Measurements from ENCODE around the gene TLR1.

Gene TLR1, protein sequence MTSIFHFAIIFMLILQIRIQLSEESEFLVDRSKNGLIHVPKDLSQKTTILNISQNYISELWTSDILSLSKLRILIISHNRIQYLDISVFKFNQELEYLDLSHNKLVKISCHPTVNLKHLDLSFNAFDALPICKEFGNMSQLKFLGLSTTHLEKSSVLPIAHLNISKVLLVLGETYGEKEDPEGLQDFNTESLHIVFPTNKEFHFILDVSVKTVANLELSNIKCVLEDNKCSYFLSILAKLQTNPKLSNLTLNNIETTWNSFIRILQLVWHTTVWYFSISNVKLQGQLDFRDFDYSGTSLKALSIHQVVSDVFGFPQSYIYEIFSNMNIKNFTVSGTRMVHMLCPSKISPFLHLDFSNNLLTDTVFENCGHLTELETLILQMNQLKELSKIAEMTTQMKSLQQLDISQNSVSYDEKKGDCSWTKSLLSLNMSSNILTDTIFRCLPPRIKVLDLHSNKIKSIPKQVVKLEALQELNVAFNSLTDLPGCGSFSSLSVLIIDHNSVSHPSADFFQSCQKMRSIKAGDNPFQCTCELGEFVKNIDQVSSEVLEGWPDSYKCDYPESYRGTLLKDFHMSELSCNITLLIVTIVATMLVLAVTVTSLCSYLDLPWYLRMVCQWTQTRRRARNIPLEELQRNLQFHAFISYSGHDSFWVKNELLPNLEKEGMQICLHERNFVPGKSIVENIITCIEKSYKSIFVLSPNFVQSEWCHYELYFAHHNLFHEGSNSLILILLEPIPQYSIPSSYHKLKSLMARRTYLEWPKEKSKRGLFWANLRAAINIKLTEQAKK

DNA sequence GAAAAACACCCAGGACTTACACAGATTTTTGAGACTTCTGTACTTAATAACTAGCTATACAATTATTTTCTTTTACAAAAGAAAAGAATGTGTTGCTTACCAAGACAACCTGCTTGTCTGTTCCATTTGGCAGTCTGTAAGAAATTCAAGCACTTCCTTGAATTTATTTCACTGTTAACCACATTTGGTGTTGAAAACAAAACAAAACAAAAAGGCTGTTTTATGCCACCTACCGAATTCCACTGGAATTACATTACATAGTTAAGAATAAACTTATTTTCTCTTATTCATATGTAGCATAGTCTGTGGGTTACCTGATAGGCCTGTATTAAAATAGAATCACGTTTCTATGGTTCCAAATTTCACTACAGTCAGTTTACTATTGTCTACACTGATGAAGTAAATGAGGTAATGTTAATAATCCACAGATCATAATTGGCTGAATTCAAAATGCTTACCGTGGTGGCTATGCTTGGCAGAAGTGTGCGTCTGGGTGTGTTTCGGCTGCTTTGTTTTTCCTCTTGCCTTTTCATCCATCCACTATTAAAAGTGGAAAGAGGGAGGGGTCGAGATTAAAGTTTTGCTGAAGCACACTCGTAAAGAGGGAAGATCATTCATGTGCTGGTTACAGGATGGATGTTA lies at the start of gene TLR1:
Gene TLR1 (minus strand): TSS at position 138 of the 642 bp plus-strand sequence. CDS start 5,960 bp downstream, outside the sequence.
- Histone ChIP-seq H3K4me3 (ENCODE audit: low read length in 2 of 2) (peak within 1 kb of the TSS; percentile 64 to 68), H3K27me3 (ENCODE audit: control insufficient read depth in 1 of 2, insufficient read depth in 2 of 2, low read length in 2 of 2) (no peaks in the 10 kb centered on the region), H3K4me1 (ENCODE audit: control insufficient read depth, insufficient read depth, low read length) (peaks cover 9% of the 10 kb centered on the region), H3K9me3 (ENCODE audit: control insufficient read depth in 2 of 2, low read length in 2 of 2) (no peaks in the 10 kb centered on the region), H3K9ac (ENCODE audit: low read length in 2 of 2) (peak within 1 kb of the TSS; percentile 47 to 58), H3K27ac (ENCODE audit: low read length) (peak within 1 kb of the TSS; percentile 62), H3K36me3 (ENCODE audit: control insufficient read depth in 2 of 2, insufficient read depth in 2 of 2, low read length in 2 of 2) (peaks cover 8 to 10% of the 10 kb centered on the region in 2 donors)

DNA sequence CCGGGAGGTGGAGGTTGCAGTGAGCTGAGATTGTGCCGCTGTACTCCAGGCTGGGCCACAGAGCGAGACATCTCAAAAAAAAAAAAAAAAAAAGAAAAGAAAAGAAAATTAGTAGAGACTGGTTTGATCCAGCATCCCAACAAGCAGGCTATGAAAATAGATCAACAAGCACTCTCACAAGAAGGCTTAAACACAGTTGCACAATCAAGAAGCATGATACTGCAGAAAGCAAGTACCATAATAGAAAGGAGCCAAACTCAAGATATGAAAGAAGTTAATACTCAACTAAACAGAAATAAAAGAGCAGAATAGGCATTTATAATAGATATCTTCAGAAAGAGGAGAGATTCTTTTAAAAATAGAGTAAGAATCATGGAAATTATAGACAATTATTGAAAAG lies 41.4 kb upstream of the TLR1 start:
- H3K4me3 ChIP-seq (ENCODE audit: low read length in 2 of 2) = no peak overlapping the region
- H3K9me3 ChIP-seq (ENCODE audit: control insufficient read depth in 2 of 2, low read length in 2 of 2) = no peaks in the 10 kb centered on the region
- H3K36me3 ChIP-seq (ENCODE audit: control insufficient read depth in 2 of 2, insufficient read depth in 2 of 2, low read length in 2 of 2) = no peaks in the 10 kb centered on the region
- H3K27ac ChIP-seq (ENCODE audit: low read length) = no peak overlapping the region
- no peak overlapping the region for H3K9ac ChIP-seq (ENCODE audit: low read length in 2 of 2)
- no peaks in the 10 kb centered on the region for H3K27me3 ChIP-seq (ENCODE audit: control insufficient read depth in 1 of 2, insufficient read depth in 2 of 2, low read length in 2 of 2)
- no peaks in the 10 kb centered on the region for H3K4me1 ChIP-seq (ENCODE audit: control insufficient read depth, insufficient read depth, low read length)

DNA sequence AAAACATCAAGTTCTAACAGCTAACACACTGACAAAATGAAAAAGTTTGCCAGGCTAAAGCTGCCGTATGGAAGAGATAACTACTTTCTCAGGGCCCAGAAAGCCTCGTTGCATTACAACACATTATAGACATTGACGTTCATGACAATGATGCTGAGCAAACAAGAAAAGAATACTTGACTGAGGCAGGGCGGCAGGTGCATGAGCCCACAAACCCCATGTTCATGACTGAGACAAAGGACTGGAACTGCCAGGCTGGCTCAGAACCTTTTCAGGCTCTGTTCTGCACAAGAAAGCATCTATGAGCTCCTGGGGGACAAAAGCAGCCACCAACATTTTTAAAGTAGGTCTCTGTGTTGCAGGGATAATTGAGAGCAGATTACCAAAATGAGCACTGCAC lies 38.4 kb upstream of the TLR1 start:
- no peak overlapping the region for H3K9ac ChIP-seq (ENCODE audit: low read length in 2 of 2)

DNA sequence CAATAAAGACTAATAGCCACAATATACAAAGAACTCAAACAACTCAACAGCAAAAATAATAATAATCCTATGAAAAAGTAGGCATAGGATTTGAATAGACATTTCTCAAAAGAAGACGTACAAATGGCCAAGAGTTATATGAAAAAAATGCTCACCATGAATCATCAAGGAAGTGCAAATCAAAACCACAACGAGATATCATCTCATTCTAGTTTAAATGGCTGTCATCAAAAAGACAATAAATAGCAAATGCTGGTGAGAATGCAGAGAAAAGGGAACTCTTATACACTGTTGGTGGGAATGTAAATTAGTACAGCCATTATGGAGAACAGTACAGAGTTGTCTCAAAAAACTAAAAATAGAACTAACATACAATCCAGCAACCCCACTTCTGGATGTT lies 33.3 kb upstream of the TLR1 start:
- no peak overlapping the region for H3K27ac ChIP-seq (ENCODE audit: low read length)
- no peak overlapping the region for H3K4me3 ChIP-seq (ENCODE audit: low read length in 2 of 2)
- no peaks in the 10 kb centered on the region for H3K4me1 ChIP-seq (ENCODE audit: control insufficient read depth, insufficient read depth, low read length)
- H3K36me3 ChIP-seq (ENCODE audit: control insufficient read depth in 2 of 2, insufficient read depth in 2 of 2, low read length in 2 of 2) = no peaks in the 10 kb centered on the region
- no peaks in the 10 kb centered on the region for H3K27me3 ChIP-seq (ENCODE audit: control insufficient read depth in 1 of 2, insufficient read depth in 2 of 2, low read length in 2 of 2)
- H3K9ac ChIP-seq (ENCODE audit: low read length in 2 of 2) = no peak overlapping the region
- no peaks in the 10 kb centered on the region for H3K9me3 ChIP-seq (ENCODE audit: control insufficient read depth in 2 of 2, low read length in 2 of 2)

More for the DNA sequence above, 38.4 kb upstream of the TLR1 start:
- Histone ChIP-seq H3K27me3 (ENCODE audit: control insufficient read depth in 1 of 2, insufficient read depth in 2 of 2, low read length in 2 of 2) (no peaks in the 10 kb centered on the region), H3K36me3 (ENCODE audit: control insufficient read depth in 2 of 2, insufficient read depth in 2 of 2, low read length in 2 of 2) (no peaks in the 10 kb centered on the region), H3K4me3 (ENCODE audit: low read length in 2 of 2) (no peak overlapping the region), H3K9me3 (ENCODE audit: control insufficient read depth in 2 of 2, low read length in 2 of 2) (no peaks in the 10 kb centered on the region), H3K4me1 (ENCODE audit: control insufficient read depth, insufficient read depth, low read length) (no peaks in the 10 kb centered on the region), H3K27ac (ENCODE audit: low read length) (no peak overlapping the region)

DNA sequence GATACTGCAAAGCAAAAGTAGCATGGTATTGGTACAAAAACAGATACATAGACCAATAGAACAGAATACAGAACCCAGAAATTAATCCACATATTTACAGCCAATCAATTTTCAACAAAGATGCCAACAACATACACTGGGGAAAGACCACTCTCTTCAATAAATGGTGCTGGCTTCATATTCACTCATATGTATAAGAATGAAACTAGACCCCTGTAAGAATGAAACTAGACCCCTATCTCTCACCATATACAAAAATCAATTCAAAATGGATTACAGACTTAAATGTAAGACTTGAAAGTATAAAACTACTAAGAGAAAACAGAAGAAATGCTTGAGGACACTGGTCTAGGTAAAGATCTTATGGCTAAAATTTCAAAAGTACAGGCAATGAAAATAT lies 32.7 kb upstream of the TLR1 start:
- H3K9me3 ChIP-seq (ENCODE audit: control insufficient read depth in 2 of 2, low read length in 2 of 2) = no peaks in the 10 kb centered on the region
- no peak overlapping the region for H3K27ac ChIP-seq (ENCODE audit: low read length)
- no peak overlapping the region for H3K4me3 ChIP-seq (ENCODE audit: low read length in 2 of 2)
- H3K27me3 ChIP-seq (ENCODE audit: control insufficient read depth in 1 of 2, insufficient read depth in 2 of 2, low read length in 2 of 2) = no peaks in the 10 kb centered on the region
- H3K36me3 ChIP-seq (ENCODE audit: control insufficient read depth in 2 of 2, insufficient read depth in 2 of 2, low read length in 2 of 2) = no peaks in the 10 kb centered on the region
- H3K4me1 ChIP-seq (ENCODE audit: control insufficient read depth, insufficient read depth, low read length) = no peaks in the 10 kb centered on the region
- no peak overlapping the region for H3K9ac ChIP-seq (ENCODE audit: low read length in 2 of 2)

DNA sequence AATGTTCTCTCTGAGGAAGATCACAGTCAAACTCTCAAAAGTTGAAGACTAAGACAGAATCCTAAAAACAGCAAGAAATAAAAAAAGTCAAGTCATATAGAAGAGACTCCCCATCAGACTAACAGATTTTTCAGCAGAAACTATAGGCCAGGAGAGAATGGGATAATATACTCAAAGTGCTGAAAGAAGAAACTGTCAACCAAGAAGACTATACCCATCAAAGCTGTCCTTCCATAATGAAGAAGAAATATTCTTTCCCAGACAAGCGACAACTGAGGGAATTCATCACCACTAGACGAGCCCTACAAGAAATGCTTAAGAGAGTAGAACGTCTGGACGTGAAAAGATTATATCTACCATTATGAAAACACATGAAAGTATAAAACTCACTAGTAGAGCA lies 30.0 kb upstream of the TLR1 start:
- no peaks in the 10 kb centered on the region for H3K9me3 ChIP-seq (ENCODE audit: control insufficient read depth in 2 of 2, low read length in 2 of 2)
- no peak overlapping the region for H3K27ac ChIP-seq (ENCODE audit: low read length)
- H3K9ac ChIP-seq (ENCODE audit: low read length in 2 of 2) = no peak overlapping the region
- H3K4me3 ChIP-seq (ENCODE audit: low read length in 2 of 2) = no peak overlapping the region
- no peaks in the 10 kb centered on the region for H3K4me1 ChIP-seq (ENCODE audit: control insufficient read depth, insufficient read depth, low read length)
- H3K36me3 ChIP-seq (ENCODE audit: control insufficient read depth in 2 of 2, insufficient read depth in 2 of 2, low read length in 2 of 2) = no peaks in the 10 kb centered on the region
- H3K27me3 ChIP-seq (ENCODE audit: control insufficient read depth in 1 of 2, insufficient read depth in 2 of 2, low read length in 2 of 2) = no peaks in the 10 kb centered on the region

DNA sequence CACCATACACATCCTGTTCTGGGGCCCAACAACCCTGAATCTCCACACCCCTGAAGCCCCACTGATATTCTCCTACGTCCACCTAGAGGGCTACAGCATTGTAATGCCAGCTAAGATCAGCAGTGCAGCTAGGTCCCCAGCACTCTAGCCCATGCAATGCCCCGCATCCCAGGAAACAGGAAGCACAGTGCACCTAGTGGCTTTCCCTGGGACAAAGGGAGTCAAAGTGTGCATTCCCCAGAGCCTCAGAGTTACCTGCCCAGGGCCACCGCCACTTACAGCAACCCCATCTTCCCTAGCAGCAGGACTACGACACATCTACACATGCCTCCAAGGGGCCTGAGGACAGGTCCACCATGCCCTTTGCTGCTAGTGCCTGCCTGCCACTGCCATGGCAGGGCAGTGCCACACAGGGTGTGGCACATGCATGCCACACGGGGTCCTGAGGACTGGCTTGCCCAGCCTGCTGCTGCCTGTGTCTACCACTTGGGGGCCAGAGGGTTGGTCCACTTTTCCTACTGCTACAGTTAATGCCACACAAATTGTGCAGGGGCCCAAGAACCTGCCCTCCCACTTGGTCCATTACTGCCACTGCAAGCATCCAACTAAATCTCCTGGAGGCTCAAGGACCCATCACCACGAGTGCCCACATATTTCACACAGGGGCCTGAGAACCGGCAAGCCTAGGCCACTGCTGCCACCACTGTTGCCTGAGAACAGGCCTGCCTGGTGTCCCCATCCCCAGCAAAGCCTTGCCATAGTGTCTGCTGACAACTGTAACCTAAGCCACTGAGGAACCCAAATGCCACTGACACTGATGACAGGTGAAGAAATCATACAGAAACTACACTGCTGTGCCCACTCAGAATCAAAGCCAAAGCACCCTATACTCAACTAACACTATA lies 28.3 kb upstream of the TLR1 start:
- H3K9ac ChIP-seq (ENCODE audit: low read length in 2 of 2) = no peak overlapping the region
- H3K27ac ChIP-seq (ENCODE audit: low read length) = no peak overlapping the region
- no peaks in the 10 kb centered on the region for H3K9me3 ChIP-seq (ENCODE audit: control insufficient read depth in 2 of 2, low read length in 2 of 2)
- no peak overlapping the region for H3K4me3 ChIP-seq (ENCODE audit: low read length in 2 of 2)
- no peaks in the 10 kb centered on the region for H3K36me3 ChIP-seq (ENCODE audit: control insufficient read depth in 2 of 2, insufficient read depth in 2 of 2, low read length in 2 of 2)
- H3K4me1 ChIP-seq (ENCODE audit: control insufficient read depth, insufficient read depth, low read length) = no peaks in the 10 kb centered on the region
- no peaks in the 10 kb centered on the region for H3K27me3 ChIP-seq (ENCODE audit: control insufficient read depth in 1 of 2, insufficient read depth in 2 of 2, low read length in 2 of 2)

DNA sequence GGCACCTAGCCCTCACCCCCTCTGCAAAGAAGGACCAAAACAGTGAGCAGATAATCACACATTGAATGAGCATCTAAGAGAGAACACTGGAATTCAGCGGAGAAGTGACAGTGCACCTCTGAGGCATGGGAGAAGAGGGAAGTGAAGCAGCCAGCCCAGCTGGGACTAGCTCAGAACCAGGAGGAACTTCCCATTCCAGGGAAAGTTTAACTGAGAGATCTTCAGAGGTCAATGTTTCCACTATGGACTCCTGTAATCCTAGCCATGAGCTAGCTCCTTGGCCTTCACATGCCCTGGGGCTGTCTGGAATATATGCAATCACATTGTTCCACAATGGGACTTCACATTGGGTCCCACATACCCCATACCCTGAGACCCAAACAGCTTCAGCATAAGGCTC lies 27.6 kb upstream of the TLR1 start:
- Histone ChIP-seq H3K9me3 (ENCODE audit: control insufficient read depth in 2 of 2, low read length in 2 of 2) (no peaks in the 10 kb centered on the region), H3K4me3 (ENCODE audit: low read length in 2 of 2) (no peak overlapping the region), H3K9ac (ENCODE audit: low read length in 2 of 2) (no peak overlapping the region), H3K27me3 (ENCODE audit: control insufficient read depth in 1 of 2, insufficient read depth in 2 of 2, low read length in 2 of 2) (no peaks in the 10 kb centered on the region), H3K36me3 (ENCODE audit: control insufficient read depth in 2 of 2, insufficient read depth in 2 of 2, low read length in 2 of 2) (no peaks in the 10 kb centered on the region), H3K27ac (ENCODE audit: low read length) (no peak overlapping the region), H3K4me1 (ENCODE audit: control insufficient read depth, insufficient read depth, low read length) (no peaks in the 10 kb centered on the region)

DNA sequence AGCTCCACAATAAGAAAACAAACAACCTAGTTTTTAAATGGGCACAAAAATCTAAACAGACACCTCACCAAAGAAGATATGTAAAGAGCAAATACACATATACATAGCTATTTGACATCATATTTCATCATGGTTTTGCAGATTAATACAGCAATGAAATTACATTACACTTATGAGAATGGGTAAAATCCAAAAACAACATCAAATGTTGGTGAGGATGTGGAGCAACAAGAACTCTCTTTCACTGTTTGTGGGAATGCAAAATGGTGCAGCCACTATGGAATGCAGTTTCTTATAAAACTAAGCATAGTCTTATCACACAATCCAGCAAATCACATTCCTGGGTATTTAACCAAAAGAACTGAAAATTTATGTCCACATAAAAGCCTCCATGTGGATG lies 27.1 kb upstream of the TLR1 start:
- Histone ChIP-seq H3K27ac (ENCODE audit: low read length) (no peak overlapping the region), H3K4me1 (ENCODE audit: control insufficient read depth, insufficient read depth, low read length) (no peaks in the 10 kb centered on the region), H3K4me3 (ENCODE audit: low read length in 2 of 2) (no peak overlapping the region), H3K9me3 (ENCODE audit: control insufficient read depth in 2 of 2, low read length in 2 of 2) (no peaks in the 10 kb centered on the region), H3K9ac (ENCODE audit: low read length in 2 of 2) (no peak overlapping the region), H3K27me3 (ENCODE audit: control insufficient read depth in 1 of 2, insufficient read depth in 2 of 2, low read length in 2 of 2) (no peaks in the 10 kb centered on the region), H3K36me3 (ENCODE audit: control insufficient read depth in 2 of 2, insufficient read depth in 2 of 2, low read length in 2 of 2) (no peaks in the 10 kb centered on the region)

DNA sequence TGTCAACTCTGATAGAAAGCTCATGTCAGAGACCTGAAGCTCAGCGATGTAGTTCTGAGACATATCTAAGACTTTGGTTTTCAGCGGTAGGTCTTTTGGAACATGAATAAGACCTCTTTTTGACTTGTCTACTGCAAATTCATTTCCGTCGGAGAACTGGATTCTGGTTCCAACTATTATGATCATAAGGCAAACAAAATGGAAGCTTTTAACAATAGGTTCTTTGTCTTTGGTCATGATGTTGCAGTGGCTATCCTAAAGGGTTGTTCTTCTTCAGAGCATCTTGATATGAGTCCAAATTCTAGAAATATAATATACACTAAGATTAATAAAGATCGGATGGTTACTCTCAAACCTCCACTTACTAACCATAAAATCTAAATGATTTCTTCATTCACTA lies 24.6 kb upstream of the TLR1 start:
- no peak overlapping the region for H3K27ac ChIP-seq (ENCODE audit: low read length)
- no peaks in the 10 kb centered on the region for H3K9me3 ChIP-seq (ENCODE audit: control insufficient read depth in 2 of 2, low read length in 2 of 2)
- H3K27me3 ChIP-seq (ENCODE audit: control insufficient read depth in 1 of 2, insufficient read depth in 2 of 2, low read length in 2 of 2) = no peaks in the 10 kb centered on the region
- no peak overlapping the region for H3K9ac ChIP-seq (ENCODE audit: low read length in 2 of 2)
- no peaks in the 10 kb centered on the region for H3K4me1 ChIP-seq (ENCODE audit: control insufficient read depth, insufficient read depth, low read length)
- H3K36me3 ChIP-seq (ENCODE audit: control insufficient read depth in 2 of 2, insufficient read depth in 2 of 2, low read length in 2 of 2) = no peaks in the 10 kb centered on the region
- H3K4me3 ChIP-seq (ENCODE audit: low read length in 2 of 2) = no peak overlapping the region
